NCI-H1694 treated with DMSO at 0.1 percent for 48 hours (cell line): ENCODE results near the gene EXD3.
"Not testable (repeated sequence)": the region's sequence is repeated elsewhere in the genome, so short reads cannot be mapped to it uniquely, and the experiment has no call there.

Experiments used
- DNase-seq: peaks from one replicate; lab custom pipeline; 2025; lab: John Stamatoyannopoulos, UW

EXD3 gene

DNA sequence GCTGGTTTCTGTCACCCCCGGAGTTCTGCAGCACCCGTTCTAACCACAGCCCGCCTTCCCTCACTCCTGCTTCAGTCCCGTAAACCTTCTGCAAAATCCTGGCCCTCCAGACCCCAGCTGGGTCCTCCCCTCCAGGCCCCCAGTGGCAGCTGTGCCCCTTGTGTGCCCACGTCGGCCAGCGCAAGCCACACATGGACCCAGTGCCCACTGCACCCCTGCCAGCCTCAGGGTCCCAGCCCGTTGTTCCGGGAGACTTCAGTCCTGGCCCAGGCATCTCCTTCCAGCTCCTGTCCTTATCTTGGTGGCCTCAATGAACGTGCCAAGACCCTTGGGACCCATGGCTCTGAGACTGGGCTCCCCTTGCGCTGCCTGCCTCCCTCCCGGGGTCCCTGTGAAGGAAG lies 43.2 kb downstream of the EXD3 start:
- DNase-seq = no peak

DNA sequence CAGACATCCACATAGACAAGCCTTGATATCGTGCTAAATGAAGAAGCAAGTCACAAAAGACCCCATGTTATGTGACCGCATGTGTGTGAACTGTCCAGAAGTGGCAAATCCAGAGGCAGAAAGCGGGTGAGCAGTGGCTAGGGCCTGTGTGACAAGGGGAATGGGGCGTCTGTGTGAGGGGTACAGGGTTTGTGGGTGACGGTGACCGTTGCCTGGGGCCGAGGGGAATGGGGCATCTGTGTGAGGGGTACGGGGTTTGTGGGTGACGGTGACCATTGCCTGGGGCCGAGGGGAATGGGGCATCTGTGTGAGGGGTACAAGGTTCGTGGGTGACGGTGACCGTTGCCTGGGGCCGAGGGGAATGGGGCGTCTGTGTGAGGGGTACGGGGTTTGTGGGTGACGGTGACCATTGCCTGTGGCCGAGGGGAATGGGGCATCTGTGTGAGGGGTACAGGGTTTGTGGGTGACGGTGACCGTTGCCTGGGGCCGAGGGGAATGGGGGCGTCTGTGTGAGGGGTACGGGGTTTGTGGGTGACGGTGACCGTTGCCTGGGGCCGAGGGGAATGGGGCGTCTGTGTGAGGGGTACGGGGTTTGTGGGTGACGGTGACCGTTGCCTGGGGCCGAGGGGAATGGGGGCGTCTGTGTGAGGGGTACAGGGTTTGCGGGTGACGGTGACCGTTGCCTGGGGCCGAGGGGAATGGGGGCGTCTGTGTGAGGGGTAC lies 44.1 kb downstream of the EXD3 start:
- not testable (repeated sequence) for DNase-seq

GRCh38 chr9:137376386-137376785 lies 46.6 kb downstream of the EXD3 start:
- DNase-seq = no peak

GRCh38 chr9:137375321-137376058 lies 47.5 kb downstream of the EXD3 start:
- DNase-seq = no peak

- no peak for DNase-seq
Measured at GRCh38 chr9:137374131-137374845, 48.7 kb downstream of the EXD3 start.

DNA sequence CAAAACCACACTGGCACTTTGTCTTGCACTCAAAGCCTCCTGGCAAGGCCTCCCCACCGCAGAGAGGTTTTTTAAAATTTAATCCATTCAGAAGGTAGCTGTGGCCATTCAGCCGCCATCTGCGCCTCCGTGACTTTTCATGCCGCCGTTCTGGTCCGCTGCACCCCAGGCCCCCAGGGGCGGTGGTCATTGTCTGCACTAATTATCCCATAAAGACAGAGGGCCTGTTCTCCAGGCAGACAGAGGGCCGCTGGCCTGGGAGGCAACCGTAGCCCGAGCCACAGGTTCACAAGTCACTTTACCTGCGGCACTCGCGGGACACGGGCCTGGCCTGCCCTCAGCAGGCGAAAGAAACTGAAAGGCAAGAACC lies 49.4 kb downstream of the EXD3 start:
- DNase-seq = no peak

- no peak for DNase-seq
Measured at GRCh38 chr9:137372693-137373610, 50.0 kb downstream of the EXD3 start.

GRCh38 chr9:137371946-137372651 lies 50.9 kb downstream of the EXD3 start:
- no peak for DNase-seq

DNA sequence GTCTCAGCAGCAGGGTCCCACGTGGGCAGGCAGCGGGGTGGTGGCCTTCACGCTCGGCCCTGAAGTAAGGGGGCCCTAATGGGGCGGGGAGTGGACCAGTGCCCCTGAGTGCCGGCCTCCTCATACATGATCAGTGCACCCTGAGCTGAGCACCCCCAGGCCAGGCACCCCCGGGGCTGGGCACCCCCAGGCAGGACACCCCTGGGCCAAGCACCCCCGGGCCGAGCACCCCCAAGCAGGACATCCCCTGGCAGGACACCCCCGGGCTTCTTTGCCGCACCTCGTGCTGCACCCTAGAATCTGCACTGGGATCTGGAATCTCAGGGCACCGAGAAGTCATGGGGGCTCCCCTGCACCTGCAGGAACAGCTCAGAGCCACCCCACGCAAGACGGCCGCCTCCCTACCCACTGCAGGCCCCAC lies 51.4 kb downstream of the EXD3 start:
- DNase-seq = no peak

DNA sequence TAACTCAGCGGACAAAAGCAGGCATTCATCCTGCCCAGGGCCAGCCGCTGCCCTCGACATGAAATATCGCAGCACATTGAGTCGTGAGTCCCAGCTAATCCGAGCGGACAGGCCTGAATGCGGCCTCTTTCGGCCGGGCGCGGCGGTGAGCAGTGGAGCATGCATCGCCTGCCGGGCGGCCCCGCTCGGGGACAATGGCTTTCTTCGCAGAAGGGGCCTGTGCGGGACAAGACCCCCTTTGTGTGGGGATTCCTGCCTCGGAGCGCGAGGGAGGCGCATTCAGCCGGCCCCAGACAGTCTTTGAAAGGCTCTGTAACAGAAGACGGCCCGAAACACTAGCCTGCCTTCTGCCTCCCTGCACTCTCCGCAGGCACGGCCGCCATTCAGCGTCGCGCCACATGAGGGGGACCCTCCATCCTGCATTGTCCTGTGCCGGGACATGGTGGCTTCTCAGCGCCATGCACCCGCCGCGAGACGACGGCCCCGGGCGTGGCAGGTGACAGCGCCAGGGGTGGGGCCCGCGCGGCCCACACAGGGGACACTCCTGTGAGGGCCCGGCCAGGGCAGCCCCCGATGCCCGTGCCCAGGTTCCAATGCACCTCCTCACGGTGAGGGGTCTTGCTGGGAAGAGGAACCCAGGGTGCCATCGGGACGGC lies 52.0 kb downstream of the EXD3 start:
- DNase-seq = no peak

GRCh38 chr9:137369911-137370764 lies 52.8 kb downstream of the EXD3 start:
- DNase-seq = no peak

DNA sequence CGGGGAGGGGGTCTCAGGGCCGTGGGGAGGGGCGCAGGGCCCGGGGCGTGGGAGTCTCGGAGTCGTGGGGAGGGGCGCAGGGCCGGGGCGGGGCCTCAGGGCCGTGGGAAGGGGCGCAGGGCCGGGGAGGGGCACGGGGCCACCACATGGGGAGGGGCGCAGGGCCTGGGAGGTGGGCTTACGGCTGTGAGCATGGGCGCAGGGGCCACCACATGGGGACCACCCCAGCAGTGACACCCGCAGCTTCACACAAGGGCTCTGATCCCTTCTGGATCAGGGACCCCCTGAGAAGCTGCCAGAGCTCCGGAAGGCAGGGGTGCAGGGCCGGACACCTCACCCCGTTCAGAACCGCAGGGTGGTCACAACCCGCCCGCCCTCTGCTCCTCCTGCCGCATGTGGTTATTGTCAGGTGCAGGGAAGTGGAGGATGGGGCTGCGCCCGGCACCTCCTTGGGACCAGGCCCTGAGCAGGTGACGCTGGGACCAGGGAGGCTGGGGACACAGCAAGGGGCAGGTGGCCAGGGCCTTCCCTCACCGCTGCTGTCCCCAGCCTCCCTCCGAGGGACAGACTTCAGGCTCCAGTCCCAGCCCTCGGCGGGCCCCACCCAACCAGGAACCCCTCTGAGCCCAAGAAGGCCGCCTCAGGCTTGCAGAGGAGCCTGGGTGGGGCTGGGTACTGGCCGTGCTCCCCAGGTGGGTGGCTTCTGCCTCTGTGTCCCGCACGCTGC lies 53.7 kb downstream of the EXD3 start:
- DNase-seq = no peak

DNA sequence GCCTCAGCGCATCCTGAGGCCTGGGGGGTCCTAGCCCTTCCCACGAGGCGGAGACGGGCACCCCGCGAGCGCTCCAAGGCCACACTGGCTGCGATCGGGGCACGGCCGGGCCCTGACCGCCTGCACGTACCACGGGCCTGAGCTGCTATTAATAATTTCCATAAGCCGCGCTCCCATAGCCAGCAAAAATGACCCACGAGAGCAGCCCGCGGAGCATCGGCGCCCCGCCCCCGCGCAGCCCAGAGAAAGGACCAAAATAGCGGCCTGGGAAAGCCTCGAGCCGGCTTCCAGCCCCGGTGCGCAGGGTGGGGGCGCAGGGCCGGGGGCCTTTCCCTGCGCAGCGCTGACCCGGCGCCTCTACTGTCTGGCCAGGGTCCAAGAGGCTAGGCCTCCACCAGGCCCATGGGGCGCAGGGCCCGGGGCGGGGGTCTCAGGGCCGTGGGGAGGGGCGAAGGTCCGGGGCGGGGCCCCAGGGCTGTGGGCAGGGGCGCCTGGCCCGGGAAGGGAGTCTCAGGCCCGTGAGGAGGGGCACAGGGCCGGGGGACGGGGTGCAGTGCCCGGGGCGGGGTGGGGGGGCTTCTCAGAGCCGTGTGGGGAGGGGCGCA lies 54.4 kb downstream of the EXD3 start:
- DNase-seq = no peak

GRCh38 chr9:137367506-137368430 lies 55.2 kb downstream of the EXD3 start:
- DNase-seq = no peak

GRCh38 chr9:137366891-137367381 lies 56.0 kb downstream of the EXD3 start:
- no peak for DNase-seq

GRCh38 chr9:137366445-137366810 lies 56.5 kb downstream of the EXD3 start:
- no peak for DNase-seq
